HepG2 (cell line): ENCODE results near the gene GPATCH3.

Experiments
- BHLHE40 ChIP-seq: IDR thresholded peaks from 2 replicates; pipeline ENCODE4 v1.6.1; 2011; ENCODE audit warnings: low read length, improper control_type of control experiment
- GTF2F1 ChIP-seq: fragments of 150-350 bp; IDR thresholded peaks from 2 replicates; pipeline ENCODE4 v1.6.1; 2014; ENCODE audit warnings: low read length
- SMARCE1 ChIP-seq: fragments of 450-650 bp; IDR thresholded peaks from 2 replicates; pipeline ENCODE4 v1.6.1; 2017; ENCODE audit warnings: borderline replicate concordance
- SP2 ChIP-seq: sonication (generic); formaldehyde crosslinking; IDR thresholded peaks from 2 replicates; pipeline ENCODE4 v1.5.1; 2020; ENCODE audit warnings: mild to moderate bottlenecking, missing genetic modification reagents
- TAF1 ChIP-seq: sonication (generic); formaldehyde crosslinking; IDR thresholded peaks from 2 replicates; pipeline ENCODE4 v1.4.0; 2020; ENCODE audit warnings: missing genetic modification reagents

DNA sequence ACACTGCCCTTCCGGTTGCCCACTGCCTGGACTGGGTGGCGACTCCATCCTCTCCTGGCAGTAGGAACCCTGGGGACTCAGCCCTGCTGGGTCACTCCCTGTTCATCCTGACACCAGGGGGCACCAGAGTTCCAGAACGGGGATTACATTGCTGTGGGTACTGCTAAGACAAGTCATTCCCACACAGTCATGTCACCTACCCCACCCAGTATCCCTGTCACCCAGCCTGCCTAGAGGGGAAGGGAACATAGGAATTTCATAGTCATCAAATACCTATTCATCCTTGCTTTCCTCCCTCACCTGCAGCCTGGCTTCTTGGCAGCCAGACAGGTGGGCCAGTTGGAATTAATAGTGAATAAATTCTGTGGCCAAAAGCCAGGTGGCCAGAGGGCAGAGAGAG lies 47.1 kb downstream of the GPATCH3 start:
- TF ChIP-seq SMARCE1 (no peak), SP2 (CRISPR knock-in tag) (no peak), TAF1 (no peak), BHLHE40 (no peak), GTF2F1 (no peak)
